H9 (cell line): Measurements from ENCODE around the gene STK38L. TPM values are rescaled to one million over a fixed set of nuclear protein-coding genes. Genes with fewer than 3 reads are reported as not detected.

ENCODE experiments used
- DNase-seq: peaks from one replicate; pipeline ENCODE4 v3.0.0-alpha.2; 2017
- H2AFZ ChIP-seq: one replicate; pipeline ENCODE4 v1.6.1; 2013; ENCODE audit warnings: mild to moderate bottlenecking, low read length, control low read depth, moderate library complexity
- H2AK5ac ChIP-seq: 2 replicates; pipeline ENCODE4 v1.6.1; 2013; ENCODE audit warnings: low read length, control low read depth, mixed read lengths; ENCODE audit not compliant: insufficient read length
- H2BK120ac ChIP-seq: one replicate; pipeline ENCODE4 v1.6.1; 2013; ENCODE audit warnings: low read depth, mild to moderate bottlenecking, low read length, control low read depth, inconsistent platforms; ENCODE audit not compliant: poor library complexity, severe bottlenecking
- H2BK12ac ChIP-seq: 2 replicates; pipeline ENCODE4 v1.6.1; 2013; ENCODE audit warnings: low read length, control low read depth, mixed read lengths, low read depth; ENCODE audit not compliant: insufficient read length
- H2BK15ac ChIP-seq: 2 replicates; pipeline ENCODE4 v1.6.1; 2013; ENCODE audit warnings: low read depth, low read length, control low read depth
- H2BK20ac ChIP-seq: one replicate; pipeline ENCODE4 v1.6.1; 2013; ENCODE audit warnings: low read depth, mild to moderate bottlenecking, low read length, control low read depth, inconsistent platforms; ENCODE audit not compliant: poor library complexity, severe bottlenecking
- H2BK5ac ChIP-seq: 2 replicates; pipeline ENCODE4 v1.6.1; 2013; ENCODE audit warnings: low read length, control low read depth, mixed read lengths; ENCODE audit not compliant: insufficient read length
- H3K14ac ChIP-seq: 2 replicates; pipeline ENCODE4 v1.6.1; 2013; ENCODE audit warnings: low read length, control low read depth; ENCODE audit not compliant: insufficient read depth
- H3K18ac ChIP-seq: 2 replicates; pipeline ENCODE4 v1.6.1; 2013; ENCODE audit warnings: low read depth, mild to moderate bottlenecking, mixed read lengths, low read length, control low read depth; ENCODE audit not compliant: insufficient read length
- H3K23ac ChIP-seq: 2 replicates; pipeline ENCODE4 v1.6.1; 2013; ENCODE audit warnings: low read length, control low read depth, mixed read lengths, low read depth; ENCODE audit not compliant: insufficient read length
- H3K23me2 ChIP-seq: 2 replicates; pipeline ENCODE4 v1.6.1; 2013; ENCODE audit warnings: low read depth, mild to moderate bottlenecking, mixed read lengths, low read length, control low read depth; ENCODE audit not compliant: insufficient read length, poor library complexity, severe bottlenecking
- H3K27ac ChIP-seq: 2 replicates; pipeline ENCODE4 v1.5.1; 2013; ENCODE audit warnings: low read length, control low read depth, mixed read lengths, low read depth; ENCODE audit not compliant: insufficient read length
- H3K27me3 ChIP-seq: 2 replicates; pipeline ENCODE4 v1.6.1; 2013; ENCODE audit warnings: low read length, control low read depth, inconsistent platforms; ENCODE audit not compliant: insufficient read depth
- H3K4ac ChIP-seq: 2 replicates; pipeline ENCODE4 v1.6.1; 2013; ENCODE audit warnings: low read depth, mild to moderate bottlenecking, control low read depth, inconsistent platforms, low read length, moderate library complexity
- H3K4me1 ChIP-seq: 2 replicates; pipeline ENCODE4 v1.6.1; 2013; ENCODE audit warnings: low read length, control low read depth, inconsistent platforms; ENCODE audit not compliant: insufficient read depth
- H3K4me2 ChIP-seq: 2 replicates; pipeline ENCODE4 v1.6.1; 2013; ENCODE audit warnings: low read length, control low read depth, mixed read lengths; ENCODE audit not compliant: insufficient read length, insufficient read depth
- H3K56ac ChIP-seq: 2 replicates; pipeline ENCODE4 v1.6.1; 2013; ENCODE audit warnings: low read depth, mild to moderate bottlenecking, mixed read lengths, low read length, control low read depth; ENCODE audit not compliant: insufficient read length
- H3K79me1 ChIP-seq: 2 replicates; pipeline ENCODE4 v1.6.1; 2013; ENCODE audit warnings: low read depth, mild to moderate bottlenecking, moderate library complexity, low read length, control low read depth, inconsistent platforms; ENCODE audit not compliant: insufficient read depth, poor library complexity, severe bottlenecking
- H3K79me2 ChIP-seq: 2 replicates; pipeline ENCODE4 v1.6.1; 2013; ENCODE audit warnings: low read length, control low read depth, inconsistent platforms; ENCODE audit not compliant: insufficient read depth
- H3K9ac ChIP-seq: 2 replicates; pipeline ENCODE4 v1.6.1; 2013; ENCODE audit warnings: low read length, control low read depth, mixed read lengths; ENCODE audit not compliant: insufficient read length; ENCODE audit errors: extremely low read depth
- H3K9me3 ChIP-seq: one replicate; pipeline ENCODE4 v1.6.1; 2013; ENCODE audit warnings: low read depth, low read length, inconsistent platforms; ENCODE audit not compliant: control insufficient read depth
- H3T11ph ChIP-seq: one replicate; pipeline ENCODE4 v1.6.1; 2013; ENCODE audit warnings: mild to moderate bottlenecking, low read length, control low read depth, inconsistent platforms
- H4K20me1 ChIP-seq: one replicate; pipeline ENCODE4 v1.6.1; 2013; ENCODE audit not compliant: control insufficient read depth, insufficient read length, insufficient read depth
- H4K5ac ChIP-seq: 2 replicates; pipeline ENCODE4 v1.6.1; 2013; ENCODE audit warnings: low read depth, mild to moderate bottlenecking, mixed read lengths, low read length, control low read depth; ENCODE audit not compliant: insufficient read length
- H4K8ac ChIP-seq: replicated peaks from 2 replicates; pipeline ENCODE4 v1.6.1; 2013; ENCODE audit warnings: low read length, control low read depth, mixed read lengths, low read depth; ENCODE audit not compliant: insufficient read length
- H4K91ac ChIP-seq: 2 replicates; pipeline ENCODE4 v1.6.1; 2013; ENCODE audit warnings: low read depth, mild to moderate bottlenecking, moderate library complexity, mixed read lengths, low read length, control low read depth; ENCODE audit not compliant: insufficient read length
- H3K27ac Mint-ChIP-seq, 3 experiments: 2 replicates in 2 of 3; 3 replicates in 1 of 3; pipeline ENCODE4 v1.8.0; 2020 to 2021; ENCODE audit warnings: mixed read lengths in 3 of 3, mild to moderate bottlenecking in 1 of 3, moderate library complexity in 1 of 3
- H3K27me3 Mint-ChIP-seq: 2 replicates; pipeline ENCODE4 v1.8.0; 2021; ENCODE audit warnings: low read depth, mild to moderate bottlenecking, moderate library complexity, mixed read lengths
- H3K36me3 Mint-ChIP-seq, 3 experiments: 2 replicates in 2 of 3; 3 replicates in 1 of 3; pipeline ENCODE4 v1.8.0; 2020 to 2021; ENCODE audit warnings: low read depth in 3 of 3, mixed read lengths in 3 of 3; ENCODE audit not compliant: insufficient read depth in 1 of 3
- H3K4me1 Mint-ChIP-seq, 2 experiments: 2 replicates each; pipeline ENCODE4 v1.8.0; 2020; ENCODE audit warnings: mixed read lengths in 2 of 2
- H3K4me3 Mint-ChIP-seq, 2 experiments: 2 replicates in 1 of 2; 3 replicates in 1 of 2; pipeline ENCODE4 v1.8.0; 2020 to 2021; ENCODE audit warnings: mild to moderate bottlenecking in 2 of 2, mixed read lengths in 2 of 2, moderate library complexity in 1 of 2
- H3K9me3 Mint-ChIP-seq, 2 experiments: 2 replicates in 1 of 2; 3 replicates in 1 of 2; pipeline ENCODE4 v1.8.0; 2020; ENCODE audit warnings: mild to moderate bottlenecking in 2 of 2, mixed read lengths in 2 of 2, moderate library complexity in 1 of 2
- total RNA-seq: library from RNA; stranded (reverse); gene quantifications from 2 replicates; pipeline ENCODE4 v1.2.1, GENCODE V29; 2021
- TF ChIP-seq, protein P1 (sequence below): fragments of 200-600 bp; sonication (generic); conservative IDR thresholded peaks from 3 replicates; pipeline ENCODE4 v1.8.0; 2021; ENCODE audit warnings: antibody characterized with exemption, mild to moderate bottlenecking

Gene STK38L
- total RNA-seq, 1 experiment from 2014 or later = 44.9 TPM

DNA sequence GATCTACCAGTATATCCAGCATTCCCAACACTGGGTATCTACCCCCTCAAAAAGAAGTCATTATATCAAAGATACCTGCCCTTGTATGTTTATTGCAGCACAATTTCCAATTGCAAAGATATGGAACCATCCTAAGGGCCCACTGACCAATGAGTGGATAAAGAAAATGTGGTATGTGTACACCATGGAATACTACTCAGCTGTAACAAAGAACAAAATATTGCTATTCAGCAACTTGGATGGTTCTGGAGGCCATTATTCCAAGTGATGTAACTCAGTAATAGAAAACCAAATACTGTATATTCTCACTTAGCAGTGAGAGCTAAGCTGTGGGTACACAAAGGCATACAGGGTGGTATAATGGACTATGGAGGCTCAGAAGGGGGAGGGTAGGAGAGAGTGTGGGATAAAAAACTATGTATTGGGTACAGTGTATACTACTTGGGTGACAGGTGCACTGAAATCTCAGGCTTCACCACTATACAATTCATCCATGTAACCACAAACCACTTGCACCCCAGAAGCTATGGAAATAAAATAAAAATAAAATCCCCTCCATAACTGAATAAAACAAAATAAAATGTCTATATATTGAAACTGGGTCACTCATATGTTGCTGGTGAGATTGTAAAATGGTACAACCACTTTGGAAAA, 34.7 kb upstream of the STK38L start:
- Histone ChIP-seq H4K91ac (no peak overlapping the region), H2BK20ac (no peak overlapping the region), H3T11ph (no peak overlapping the region), H2BK120ac (no peak overlapping the region), H3K18ac (no peak overlapping the region), H3K23ac (no peak overlapping the region), H3K56ac (no peak overlapping the region), H3K79me2 (no peaks in the 10 kb centered on the region), H3K27ac (no peak overlapping the region), H2BK5ac (no peak overlapping the region), H3K4me2 (no peak overlapping the region), H4K5ac (no peak overlapping the region), H3K4me1 (no peaks in the 10 kb centered on the region), H2AK5ac (no peak overlapping the region), H3K9ac (no peak overlapping the region), H3K4ac (no peak overlapping the region), H3K23me2 (no peaks in the 10 kb centered on the region), H3K79me1 (no peaks in the 10 kb centered on the region), H3K9me3 (no peaks in the 10 kb centered on the region), H2AFZ (no peak overlapping the region), H4K8ac (no peak overlapping the region), H4K20me1 (no peaks in the 10 kb centered on the region), H3K14ac (no peak overlapping the region), H2BK12ac (no peak overlapping the region), H3K27me3 (no peaks in the 10 kb centered on the region), H2BK15ac (no peak overlapping the region)
- H3K36me3 Mint-ChIP-seq = no peaks in the 10 kb centered on the region
- no peaks in the 10 kb centered on the region; the same call in 1 of the 2 replicates for H3K27me3 Mint-ChIP-seq
- no peak overlapping the region for H3K27ac Mint-ChIP-seq
- no peak for DNase-seq
- no peaks in the 10 kb centered on the region for H3K4me1 Mint-ChIP-seq
- TF ChIP-seq, protein P1, sequence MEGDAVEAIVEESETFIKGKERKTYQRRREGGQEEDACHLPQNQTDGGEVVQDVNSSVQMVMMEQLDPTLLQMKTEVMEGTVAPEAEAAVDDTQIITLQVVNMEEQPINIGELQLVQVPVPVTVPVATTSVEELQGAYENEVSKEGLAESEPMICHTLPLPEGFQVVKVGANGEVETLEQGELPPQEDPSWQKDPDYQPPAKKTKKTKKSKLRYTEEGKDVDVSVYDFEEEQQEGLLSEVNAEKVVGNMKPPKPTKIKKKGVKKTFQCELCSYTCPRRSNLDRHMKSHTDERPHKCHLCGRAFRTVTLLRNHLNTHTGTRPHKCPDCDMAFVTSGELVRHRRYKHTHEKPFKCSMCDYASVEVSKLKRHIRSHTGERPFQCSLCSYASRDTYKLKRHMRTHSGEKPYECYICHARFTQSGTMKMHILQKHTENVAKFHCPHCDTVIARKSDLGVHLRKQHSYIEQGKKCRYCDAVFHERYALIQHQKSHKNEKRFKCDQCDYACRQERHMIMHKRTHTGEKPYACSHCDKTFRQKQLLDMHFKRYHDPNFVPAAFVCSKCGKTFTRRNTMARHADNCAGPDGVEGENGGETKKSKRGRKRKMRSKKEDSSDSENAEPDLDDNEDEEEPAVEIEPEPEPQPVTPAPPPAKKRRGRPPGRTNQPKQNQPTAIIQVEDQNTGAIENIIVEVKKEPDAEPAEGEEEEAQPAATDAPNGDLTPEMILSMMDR = no peak
- H3K4me3 Mint-ChIP-seq = no peak overlapping the region
- peaks cover 2 to 5% of the 10 kb centered on the region in 2 experiments; a peak in 3 of 5 replicates for H3K9me3 Mint-ChIP-seq
